Mucosa of descending colon (tissue), 3 donors: ENCODE results near the gene CXCL12. TPM values are rescaled to one million over a fixed set of nuclear protein-coding genes. Genes with fewer than 3 reads are reported as not detected.

Experiments
- ATAC-seq: fragments of 200-7000 bp; cut with Tn5 transposase; one replicate; pipeline ENCODE4 v1.9.1; 2020; ENCODE audit warnings: mild to moderate bottlenecking, moderate library complexity
- DNase-seq, 3 donors: peaks; one replicate each; pipeline ENCODE4 v3.0.0-alpha.2; 2020
- H3K36me3 ChIP-seq: fragments of 200-600 bp; one replicate; pipeline ENCODE4 v1.8.0; 2021; ENCODE audit warnings: low read depth, mild to moderate bottlenecking
- H3K4me1 ChIP-seq: fragments of 200-600 bp; one replicate; pipeline ENCODE4 v1.8.0; 2021; ENCODE audit warnings: low read depth, mild to moderate bottlenecking
- H3K4me3 ChIP-seq: fragments of 200-600 bp; one replicate; pipeline ENCODE4 v1.8.0; 2021; ENCODE audit warnings: mild to moderate bottlenecking
- H3K9me3 ChIP-seq: fragments of 200-600 bp; one replicate; pipeline ENCODE4 v1.8.0; 2021; ENCODE audit warnings: mild to moderate bottlenecking
- intact Hi-C, 2 donors: fragments of 100-400 bp; cut with DNase I in 1 of 2; cut with micrococcal nuclease in 1 of 2; formaldehyde crosslinking; loops; one replicate each; pipeline versions ENCODE4 v1.11.0 to v1.11.1; 2022; cut with DNase I, micrococcal nuclease
- total RNA-seq, 3 donors: library from RNA; stranded (reverse); fragmentation: NEBNext Ultra II Directional in 2 of 3; extraction: Animal tissue kit (Norgen Biotek cat#: 25700) in 2 of 3; gene quantifications; one replicate each; pipeline versions ENCODE4 v1.2.1 to v1.2.4, GENCODE V29; 2021 to 2023
- TF ChIP-seq, protein P1 (sequence below): fragments of 200-600 bp; IDR thresholded peaks from one replicate; pipeline ENCODE4 v1.8.0; 2022; ENCODE audit warnings: antibody characterized with exemption, mild to moderate bottlenecking
- donor health status: DM: no; HTN: no; CAD: no; lungs with moderate emphysema.
- donor health status: DM: no; HTN: no; CAD: no.
- donor health status: DM: no; HTN: yes; CAD: no.

CXCL12 gene
- total RNA-seq, 3 donors from 2014 or later: 17.1 to 97.8 (median 51.3) TPM

DNA sequence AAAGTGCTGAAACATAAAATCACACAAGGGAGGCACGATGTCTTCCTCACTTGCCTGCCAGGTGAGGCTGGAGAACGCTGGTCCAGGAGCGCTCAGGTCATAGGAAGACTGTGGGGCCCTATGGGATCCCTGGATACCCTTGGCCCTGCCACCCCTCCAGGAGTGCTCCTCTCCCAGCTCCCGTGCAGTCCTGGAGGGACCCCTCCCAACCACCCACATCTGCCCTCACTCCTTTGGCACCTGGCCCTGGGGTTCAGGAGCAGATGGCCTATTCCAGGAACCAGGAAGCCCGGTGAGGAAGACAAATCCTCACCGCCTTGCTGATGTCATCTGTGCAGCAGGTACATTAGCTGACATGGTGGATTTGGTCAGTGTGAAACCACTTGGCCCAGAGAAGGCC lies 3.7 kb upstream of the CXCL12 start:
- Histone ChIP-seq H3K4me3 (no peak overlapping the region), H3K4me1 (peaks cover 5% of the 10 kb centered on the region), H3K36me3 (no peaks in the 10 kb centered on the region), H3K9me3 (no peaks in the 10 kb centered on the region)
- ATAC-seq: no peak
- TF ChIP-seq, protein P1, sequence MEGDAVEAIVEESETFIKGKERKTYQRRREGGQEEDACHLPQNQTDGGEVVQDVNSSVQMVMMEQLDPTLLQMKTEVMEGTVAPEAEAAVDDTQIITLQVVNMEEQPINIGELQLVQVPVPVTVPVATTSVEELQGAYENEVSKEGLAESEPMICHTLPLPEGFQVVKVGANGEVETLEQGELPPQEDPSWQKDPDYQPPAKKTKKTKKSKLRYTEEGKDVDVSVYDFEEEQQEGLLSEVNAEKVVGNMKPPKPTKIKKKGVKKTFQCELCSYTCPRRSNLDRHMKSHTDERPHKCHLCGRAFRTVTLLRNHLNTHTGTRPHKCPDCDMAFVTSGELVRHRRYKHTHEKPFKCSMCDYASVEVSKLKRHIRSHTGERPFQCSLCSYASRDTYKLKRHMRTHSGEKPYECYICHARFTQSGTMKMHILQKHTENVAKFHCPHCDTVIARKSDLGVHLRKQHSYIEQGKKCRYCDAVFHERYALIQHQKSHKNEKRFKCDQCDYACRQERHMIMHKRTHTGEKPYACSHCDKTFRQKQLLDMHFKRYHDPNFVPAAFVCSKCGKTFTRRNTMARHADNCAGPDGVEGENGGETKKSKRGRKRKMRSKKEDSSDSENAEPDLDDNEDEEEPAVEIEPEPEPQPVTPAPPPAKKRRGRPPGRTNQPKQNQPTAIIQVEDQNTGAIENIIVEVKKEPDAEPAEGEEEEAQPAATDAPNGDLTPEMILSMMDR: no peak
- DNase-seq: no peak
- intact Hi-C loops: loop anchor here (5.0 kb wide), 2 partner anchors 696 to 716 kb away; no protein-coding TSS in a partner anchor

DNA sequence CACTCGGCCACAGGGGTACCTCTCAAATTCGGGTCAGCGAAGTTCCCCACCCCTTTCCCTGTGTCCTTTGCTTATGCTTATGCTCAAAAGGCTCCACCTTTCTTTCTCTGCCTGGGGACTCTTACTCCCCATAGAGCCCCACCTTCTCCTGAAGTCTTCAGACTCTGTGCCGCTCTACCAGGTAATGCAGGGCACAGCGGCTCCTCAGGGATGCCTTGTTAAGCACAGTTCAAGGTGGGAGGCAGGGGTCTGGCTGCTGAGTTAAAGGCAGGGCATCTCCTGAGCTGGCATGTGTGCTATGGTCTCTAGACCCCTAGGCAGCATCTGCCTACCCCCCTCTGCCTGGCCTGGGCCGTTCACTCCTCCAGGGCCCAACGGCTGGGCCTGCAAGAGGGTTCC lies 3.0 kb upstream of the CXCL12 start:
- Histone ChIP-seq H3K4me1 (no peaks in the 10 kb centered on the region), H3K9me3 (no peaks in the 10 kb centered on the region), H3K4me3 (no peak overlapping the region), H3K36me3 (no peaks in the 10 kb centered on the region)
- TF ChIP-seq, protein P1: no peak
- intact Hi-C loops: loop anchor here (5.0 kb wide), 2 partner anchors 696 to 716 kb away; no protein-coding TSS in a partner anchor
- ATAC-seq (no peak), DNase-seq (no peak)

DNA sequence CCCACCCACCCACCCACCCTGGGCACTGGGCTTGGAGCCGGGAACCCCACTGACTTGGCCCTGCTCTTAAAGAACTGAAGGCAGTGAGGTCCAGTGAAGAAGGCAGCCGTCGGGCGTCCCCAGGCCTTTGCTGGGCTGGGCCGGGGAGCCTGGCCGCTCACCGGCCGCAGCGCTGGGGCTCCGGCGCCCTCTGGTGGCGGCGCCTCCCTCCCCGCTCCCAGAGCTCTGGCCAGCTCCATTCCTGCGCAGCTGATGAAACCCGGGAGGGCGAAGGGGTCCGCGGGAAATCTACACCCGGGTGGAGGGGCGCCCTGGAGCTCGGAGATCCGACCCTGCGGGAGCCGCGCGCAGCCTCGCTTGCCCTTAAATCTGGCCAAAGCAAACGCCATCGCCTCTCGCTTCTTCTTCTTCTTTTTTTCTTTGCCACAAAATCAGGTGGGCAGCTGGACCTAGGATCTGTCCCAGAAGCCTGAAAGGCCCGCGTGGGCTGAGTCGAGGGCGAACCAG lies 1.7 kb upstream of the CXCL12 start:
- intact Hi-C loops: loop anchor here (5.0 kb wide), 2 partner anchors 694 to 714 kb away; no protein-coding TSS in a partner anchor
- Histone ChIP-seq H3K36me3 (no peaks in the 10 kb centered on the region), H3K4me3 (no peak overlapping the region), H3K4me1 (no peaks in the 10 kb centered on the region), H3K9me3 (no peaks in the 10 kb centered on the region)
- TF ChIP-seq, protein P1: peak; percentile 86
- peak; percentile 86 for ATAC-seq
- DNase-seq: peak in 2 of 3 donors; percentile 64 to 77

DNA sequence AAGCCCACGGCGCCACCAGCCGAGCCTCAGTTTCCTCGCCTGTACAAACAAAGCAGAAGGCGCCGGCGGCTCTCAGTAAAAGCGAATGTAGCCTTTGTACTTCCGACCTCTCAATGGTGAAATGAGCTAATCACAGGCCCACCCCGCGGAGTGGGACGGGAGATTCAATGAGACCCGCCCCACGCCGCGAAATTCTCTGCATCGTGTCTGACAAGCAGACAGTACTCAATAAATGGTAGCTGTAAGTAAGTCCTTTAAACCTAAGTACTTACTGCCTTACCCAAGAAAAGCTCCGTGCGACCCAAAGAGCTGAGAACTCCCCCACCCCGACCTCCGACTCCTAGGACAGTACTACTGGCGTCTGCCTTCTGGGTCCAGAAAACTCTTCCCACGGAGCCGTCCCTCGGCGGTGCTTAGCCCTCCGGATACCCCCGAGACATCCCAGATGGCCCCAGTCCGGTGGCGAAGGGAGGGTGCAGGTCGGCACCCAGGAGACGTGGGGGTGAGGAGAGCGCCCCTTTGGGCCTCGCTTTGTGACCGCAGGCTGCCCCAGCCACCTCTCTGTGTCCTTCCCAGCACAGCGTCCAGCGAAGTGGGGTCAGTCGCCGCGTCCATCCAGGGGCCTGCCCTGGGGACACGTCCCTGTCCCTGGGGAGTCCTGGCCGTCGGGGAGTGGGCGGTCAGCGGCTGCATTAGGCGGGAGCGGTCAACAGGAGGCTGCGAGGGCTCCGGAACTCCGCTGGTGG lies 972 bp upstream of the CXCL12 start:
- no peak for DNase-seq
- Histone ChIP-seq H3K4me1 (no peaks in the 10 kb centered on the region), H3K36me3 (no peaks in the 10 kb centered on the region), H3K9me3 (no peaks in the 10 kb centered on the region), H3K4me3 (no peak overlapping the region)
- no peak for ATAC-seq
- TF ChIP-seq, protein P1: no peak
- intact Hi-C loops: loop anchor here (5.0 kb wide), 2 partner anchors 694 to 714 kb away; no protein-coding TSS in a partner anchor

DNA sequence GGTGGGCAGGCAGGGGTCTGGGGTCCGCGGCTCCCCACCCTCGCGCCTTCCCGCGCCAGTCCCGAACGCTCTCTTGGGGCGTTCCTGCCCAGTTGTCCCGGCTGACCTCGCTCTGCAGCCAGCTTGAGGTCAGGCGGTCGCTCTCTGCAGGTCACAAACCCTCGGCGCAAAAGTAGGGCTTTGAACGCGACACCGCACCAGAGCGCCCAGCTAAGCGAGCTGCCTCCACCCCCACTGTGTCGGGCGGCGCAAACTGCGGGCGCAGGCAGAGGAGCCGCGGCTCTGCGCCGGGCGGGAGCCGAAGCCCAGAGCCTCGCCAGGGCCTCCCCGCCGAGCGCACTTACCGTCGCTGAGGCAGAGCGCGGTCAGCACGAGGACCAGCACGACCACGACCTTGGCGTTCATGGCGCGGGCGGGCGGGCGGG lies 284 bp downstream of the CXCL12 start:
- no peaks in the 10 kb centered on the region for H3K4me1 ChIP-seq
- no peaks in the 10 kb centered on the region for H3K36me3 ChIP-seq
- TF ChIP-seq, protein P1: no peak
- intact Hi-C loops: loop anchor here (5.0 kb wide), 2 partner anchors 692 to 712 kb away; no protein-coding TSS in a partner anchor
- peak in 1 of 3 donors; percentile 43 for DNase-seq
- peak overlapping the region; percentile 21 for H3K4me3 ChIP-seq
- no peaks in the 10 kb centered on the region for H3K9me3 ChIP-seq
- ATAC-seq: peak; percentile 27
